Kidney (tissue), 14 donors: Measurements from ENCODE around the gene ACSL5. TPM values are rescaled to one million over a fixed set of nuclear protein-coding genes. Genes with fewer than 3 reads are reported as not detected.
A peak's percentile ranks its signal among the peaks of the same experiment; 100 is the strongest.
"Not testable (repeated sequence)": the region's sequence is repeated elsewhere in the genome, so short reads cannot be mapped to it uniquely, and the experiment has no call there.

Experiments used
- DNase-seq, 5 donors: peaks; one replicate each; pipeline ENCODE4 v3.0.0-alpha.2; 2013 to 2020
- FAIRE-seq: peaks from 2 replicates; lab custom pipeline; 2012; peaks lifted over from hg19 to GRCh38; lab: Jason Lieb, UNC
- H3K27ac ChIP-seq, 2 donors: one replicate each; pipeline ENCODE4 v1.7.0; 2013; ENCODE audit warnings: low read depth in 2 of 2, low read length in 2 of 2, inconsistent platforms in 1 of 2
- H3K27me3 ChIP-seq: one replicate; pipeline ENCODE4 v1.7.1; 2013; ENCODE audit warnings: low read length, inconsistent platforms; ENCODE audit not compliant: control insufficient read depth, insufficient read depth
- H3K36me3 ChIP-seq, 3 donors: one replicate each; pipeline versions ENCODE4 v1.7.0 to v1.7.1; 2013; ENCODE audit warnings: low read length in 3 of 3, control low read depth in 1 of 3, inconsistent platforms in 1 of 3; ENCODE audit not compliant: insufficient read depth in 3 of 3, control insufficient read depth in 2 of 3
- H3K4me1 ChIP-seq, 3 donors: one replicate each; pipeline versions ENCODE4 v1.7.0 to v1.7.1; 2013; ENCODE audit warnings: low read length in 3 of 3, inconsistent platforms in 1 of 3, low read depth in 1 of 3; ENCODE audit not compliant: control insufficient read depth in 2 of 3, insufficient read depth in 2 of 3
- H3K4me3 ChIP-seq, 3 donors: one replicate each; pipeline versions ENCODE4 v1.7.0 to v1.8.1; 2013; ENCODE audit warnings: low read length in 3 of 3, control low read depth in 1 of 3, inconsistent platforms in 1 of 3
- H3K9ac ChIP-seq, 3 donors: one replicate each; pipeline versions ENCODE4 v1.7.0 to v1.7.1; 2013; ENCODE audit warnings: low read length in 3 of 3, control low read depth in 1 of 3, inconsistent platforms in 1 of 3
- H3K9me3 ChIP-seq, 3 donors: one replicate each; pipeline versions ENCODE4 v1.7.0 to v1.7.1; 2013; ENCODE audit warnings: low read length in 3 of 3, control low read depth in 1 of 3, inconsistent platforms in 1 of 3; ENCODE audit not compliant: control insufficient read depth in 2 of 3, insufficient read depth in 1 of 3
- intact Hi-C: fragments of 100-400 bp; cut with DNase I; formaldehyde crosslinking; loops from one replicate; pipeline ENCODE4 v1.11.1; 2022
- polyA plus RNA-seq: library from polyadenylated mRNA; stranded (reverse); fragments of 350-450 nt; fragmentation: Illumina TruSeq; extraction: RNeasy Lipid Tissue Mini Kit (QIAGEN cat#74804); gene quantifications from one replicate; pipeline ENCODE4 v1.2.3, GENCODE V29; 2014; ENCODE audit warnings: low read depth, low replicate concordance; ENCODE audit not compliant: insufficient read depth
- total RNA-seq: library from RNA; stranded (reverse); fragmentation: NEBNext Ultra II Directional; extraction: Animal tissue kit (Norgen Biotek cat#: 25700); gene quantifications from one replicate; pipeline ENCODE4 v1.2.1, GENCODE V29; 2021
- TF ChIP-seq, protein P1 (sequence below): IDR thresholded peaks from 3 replicates; pipeline ENCODE4 v1.5.1; 2012; ENCODE audit warnings: mild to moderate bottlenecking, moderate library complexity, borderline replicate concordance; ENCODE audit not compliant: insufficient read depth; ENCODE audit errors: extremely low read depth
- donor health status: control.
- donor health status: control.
- donor health status: control.
- donor health status: control.
- donor health status: control.
- donor health status: DM: yes; HTN: yes; CAD: no.
- donor health status: Normal renal cell carcinoma (clear cell type).

The ACSL5 gene
- total and polyA plus RNA-seq, 2 donors from 2014 or later: 5.6 to 21.8 TPM

DNA sequence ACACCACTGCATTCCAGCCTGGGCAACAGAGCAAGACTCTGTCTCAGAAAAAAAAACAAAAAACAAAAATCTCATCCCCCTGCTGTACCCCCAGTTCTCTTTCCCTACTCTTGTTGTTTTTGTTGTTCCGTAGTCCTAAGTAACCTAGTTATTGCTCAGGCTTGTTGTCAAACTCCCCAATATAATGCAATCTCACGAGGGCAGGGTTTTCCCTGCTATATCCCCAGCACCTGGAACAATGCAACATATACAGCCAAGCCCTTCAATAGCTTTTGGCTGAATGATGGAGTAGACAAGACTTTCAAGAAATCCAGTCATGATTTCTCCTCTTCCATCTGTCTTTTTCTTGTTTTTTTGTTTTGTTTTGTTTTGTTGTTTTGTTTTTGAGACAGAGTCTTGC is 10.2 kb downstream of the ACSL5 start:
- TF ChIP-seq, protein P1, sequence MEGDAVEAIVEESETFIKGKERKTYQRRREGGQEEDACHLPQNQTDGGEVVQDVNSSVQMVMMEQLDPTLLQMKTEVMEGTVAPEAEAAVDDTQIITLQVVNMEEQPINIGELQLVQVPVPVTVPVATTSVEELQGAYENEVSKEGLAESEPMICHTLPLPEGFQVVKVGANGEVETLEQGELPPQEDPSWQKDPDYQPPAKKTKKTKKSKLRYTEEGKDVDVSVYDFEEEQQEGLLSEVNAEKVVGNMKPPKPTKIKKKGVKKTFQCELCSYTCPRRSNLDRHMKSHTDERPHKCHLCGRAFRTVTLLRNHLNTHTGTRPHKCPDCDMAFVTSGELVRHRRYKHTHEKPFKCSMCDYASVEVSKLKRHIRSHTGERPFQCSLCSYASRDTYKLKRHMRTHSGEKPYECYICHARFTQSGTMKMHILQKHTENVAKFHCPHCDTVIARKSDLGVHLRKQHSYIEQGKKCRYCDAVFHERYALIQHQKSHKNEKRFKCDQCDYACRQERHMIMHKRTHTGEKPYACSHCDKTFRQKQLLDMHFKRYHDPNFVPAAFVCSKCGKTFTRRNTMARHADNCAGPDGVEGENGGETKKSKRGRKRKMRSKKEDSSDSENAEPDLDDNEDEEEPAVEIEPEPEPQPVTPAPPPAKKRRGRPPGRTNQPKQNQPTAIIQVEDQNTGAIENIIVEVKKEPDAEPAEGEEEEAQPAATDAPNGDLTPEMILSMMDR: no peak
- H3K9me3 ChIP-seq: no peaks in the 10 kb centered on the region
- no peak for DNase-seq
- H3K27ac ChIP-seq: no peak overlapping the region
- no peaks in the 10 kb centered on the region for H3K36me3 ChIP-seq
- H3K4me3 ChIP-seq: no peak overlapping the region
- H3K9ac ChIP-seq: no peak overlapping the region
- no peaks in the 10 kb centered on the region for H3K27me3 ChIP-seq
- no peak for FAIRE-seq
- intact Hi-C loops: no loop called here
- H3K4me1 ChIP-seq: no peaks in the 10 kb centered on the region

DNA sequence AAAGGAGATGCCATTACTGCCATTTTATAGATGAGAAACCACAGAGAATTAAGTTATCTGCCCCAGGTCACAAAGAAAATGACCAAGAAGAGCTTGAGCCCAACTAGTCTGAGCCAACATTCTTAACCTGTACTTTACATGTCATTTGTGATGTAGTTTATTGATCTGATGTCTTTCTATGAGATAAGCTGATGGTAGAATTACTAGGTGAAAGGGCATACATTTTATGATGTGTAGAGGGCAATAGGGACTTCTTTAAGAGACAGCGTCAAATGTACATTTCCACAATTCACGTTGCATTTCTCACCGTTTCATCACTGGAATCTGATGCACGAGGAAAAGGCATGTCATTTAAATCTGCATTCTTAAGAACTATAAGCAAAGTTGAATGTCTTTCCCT is 11.3 kb downstream of the ACSL5 start:
- Histone ChIP-seq H3K4me1 (peaks cover 0 to 5% (median 0%) of the 10 kb centered on the region in 3 donors), H3K27me3 (no peaks in the 10 kb centered on the region), H3K9me3 (no peaks in the 10 kb centered on the region), H3K36me3 (no peaks in the 10 kb centered on the region), H3K27ac (no peak overlapping the region), H3K4me3 (no peak overlapping the region), H3K9ac (no peak overlapping the region)
- no peak for DNase-seq
- intact Hi-C loops: no loop called here
- TF ChIP-seq, protein P1: no peak
- no peak for FAIRE-seq

DNA sequence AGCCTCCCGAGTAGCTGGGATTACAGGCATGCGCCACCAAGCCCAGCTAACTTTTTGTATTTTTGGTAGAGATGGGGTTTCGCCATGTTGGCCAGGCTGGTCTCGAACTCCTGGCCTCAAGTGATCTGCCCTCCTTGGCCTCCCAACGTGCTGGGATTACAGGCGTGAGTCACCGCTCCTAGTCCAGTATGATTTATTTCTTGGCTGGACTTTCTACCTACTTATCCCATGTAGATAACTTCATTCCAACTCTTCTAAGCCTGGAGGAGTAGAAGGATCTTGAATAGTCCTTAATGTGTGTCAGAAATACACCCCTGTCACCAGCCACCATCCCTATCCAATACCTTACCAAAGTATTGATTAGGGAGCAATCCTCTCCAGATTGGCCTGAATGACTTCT is 14.1 kb downstream of the ACSL5 start:
- FAIRE-seq, DNase-seq, intact Hi-C loops, H3K9me3 ChIP-seq, H3K36me3 ChIP-seq, H3K27ac ChIP-seq, H3K9ac ChIP-seq, H3K4me1 ChIP-seq, H3K4me3 ChIP-seq, H3K27me3 ChIP-seq: not testable (repeated sequence)

DNA sequence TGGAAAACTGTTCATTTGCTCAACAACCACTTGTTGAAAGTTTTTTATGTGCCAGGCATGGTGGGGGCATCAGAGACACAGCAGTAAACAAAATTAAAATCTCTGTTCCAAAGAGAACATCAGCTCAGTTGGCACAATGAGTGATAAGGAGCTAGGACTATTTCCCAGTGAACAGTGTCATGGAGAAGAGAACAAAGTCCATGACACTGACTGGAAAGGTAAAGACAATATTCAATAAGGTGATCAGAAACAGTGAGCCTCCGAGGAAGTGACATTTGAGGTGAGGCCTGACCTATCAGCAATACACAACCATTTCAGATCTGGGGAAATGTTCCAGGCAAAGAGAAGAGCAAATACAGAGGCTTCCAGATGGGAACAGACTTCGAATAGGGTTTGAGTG is 14.6 kb downstream of the ACSL5 start:
- TF ChIP-seq, protein P1: no peak
- no peaks in the 10 kb centered on the region for H3K27me3 ChIP-seq
- FAIRE-seq (no peak), DNase-seq (no peak)
- H3K4me1 ChIP-seq: peaks cover 0 to 5% (median 0%) of the 10 kb centered on the region in 3 donors
- intact Hi-C loops: no loop called here
- no peak overlapping the region for H3K9ac ChIP-seq
- no peaks in the 10 kb centered on the region for H3K36me3 ChIP-seq
- peak overlapping the region in 1 of 2 donors; percentile 14 for H3K27ac ChIP-seq
- no peak overlapping the region for H3K4me3 ChIP-seq
- no peaks in the 10 kb centered on the region for H3K9me3 ChIP-seq
